ENCODE measurements around the gene HMGB1.

HMGB1 gene

DNA sequence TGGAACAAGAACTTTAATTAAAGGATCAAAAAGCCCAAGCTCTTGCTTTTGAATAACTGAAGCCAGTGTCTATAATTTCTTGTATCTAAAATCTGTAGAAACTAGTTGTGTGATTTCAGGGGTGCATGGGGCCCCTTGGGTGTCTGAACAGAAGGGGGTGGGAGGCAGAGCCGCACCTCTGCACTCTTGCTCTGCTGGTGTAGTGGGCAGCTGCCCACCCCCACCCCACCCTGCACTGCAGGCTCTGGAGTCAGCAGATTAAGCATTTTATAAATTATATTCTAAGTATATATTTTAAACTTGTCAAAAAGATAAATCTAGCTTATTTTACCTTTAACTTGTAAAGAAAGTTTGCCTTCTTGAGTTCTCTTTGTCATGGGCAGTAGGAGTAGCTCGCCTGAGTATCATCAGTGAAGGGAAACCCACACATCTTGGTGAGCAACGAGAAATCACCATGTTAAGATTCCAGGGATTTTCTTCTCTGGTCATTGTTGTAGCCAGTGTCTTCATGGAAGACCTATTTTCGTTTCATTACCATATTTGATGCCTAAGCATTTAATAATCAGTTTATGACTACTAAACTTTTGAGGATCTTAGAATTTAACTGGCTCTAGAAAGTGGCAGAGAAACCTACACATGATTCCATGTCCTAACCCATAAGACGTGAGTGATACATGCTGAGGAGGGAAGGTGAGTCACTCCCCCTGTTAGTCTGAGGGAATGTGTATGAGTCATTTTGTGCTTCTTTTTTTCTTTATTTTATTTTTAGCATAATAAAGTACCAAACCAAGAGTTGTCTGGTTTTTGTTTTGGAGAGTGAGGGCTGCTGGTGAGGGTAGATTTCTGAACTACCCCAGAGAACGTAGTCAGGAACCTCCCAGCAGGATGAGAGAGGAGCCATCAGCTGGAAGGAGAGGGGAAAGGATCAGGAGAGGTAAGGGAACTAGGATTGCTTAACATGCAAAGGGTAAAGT, 35.7 kb downstream of the HMGB1 start:
- no peak for DNase-seq

GRCh38 chr13:30429235-30429634, 36.5 kb downstream of the HMGB1 start:
- no peak for DNase-seq

DNA sequence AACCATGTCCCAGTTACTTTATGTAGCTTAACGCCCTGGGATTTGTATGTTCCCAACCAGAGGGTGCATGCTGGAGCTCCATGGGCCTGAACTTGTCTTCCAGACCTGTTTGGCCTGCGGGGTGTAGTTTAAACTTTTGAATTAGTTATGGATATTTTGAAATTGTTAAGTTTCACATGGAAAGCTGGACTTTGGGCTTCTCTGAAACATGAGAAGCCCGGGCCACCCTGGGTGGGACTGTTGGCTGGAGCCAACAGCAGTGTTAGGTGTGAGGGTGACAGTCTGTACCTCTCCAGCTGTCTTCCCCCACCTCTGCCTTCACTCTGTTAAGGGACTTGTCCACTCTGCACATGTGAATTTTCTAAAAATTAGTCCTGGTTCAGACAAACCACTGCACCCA, 41.8 kb downstream of the HMGB1 start:
- DNase-seq, result no peak

GRCh38 chr13:30422054-30422839, 43.5 kb downstream of the HMGB1 start, which contains the start of gene UBE2L5:
UBE2L5 (plus strand) TSS chr13:30422493; CDS start chr13:30427991, 5,498 bp downstream.
- DNase-seq, result peak; percentile 18

- peak; percentile 53 for DNase-seq
These were observed 44.4 kb downstream of the HMGB1 start for GRCh38 chr13:30421093-30422053.

DNA sequence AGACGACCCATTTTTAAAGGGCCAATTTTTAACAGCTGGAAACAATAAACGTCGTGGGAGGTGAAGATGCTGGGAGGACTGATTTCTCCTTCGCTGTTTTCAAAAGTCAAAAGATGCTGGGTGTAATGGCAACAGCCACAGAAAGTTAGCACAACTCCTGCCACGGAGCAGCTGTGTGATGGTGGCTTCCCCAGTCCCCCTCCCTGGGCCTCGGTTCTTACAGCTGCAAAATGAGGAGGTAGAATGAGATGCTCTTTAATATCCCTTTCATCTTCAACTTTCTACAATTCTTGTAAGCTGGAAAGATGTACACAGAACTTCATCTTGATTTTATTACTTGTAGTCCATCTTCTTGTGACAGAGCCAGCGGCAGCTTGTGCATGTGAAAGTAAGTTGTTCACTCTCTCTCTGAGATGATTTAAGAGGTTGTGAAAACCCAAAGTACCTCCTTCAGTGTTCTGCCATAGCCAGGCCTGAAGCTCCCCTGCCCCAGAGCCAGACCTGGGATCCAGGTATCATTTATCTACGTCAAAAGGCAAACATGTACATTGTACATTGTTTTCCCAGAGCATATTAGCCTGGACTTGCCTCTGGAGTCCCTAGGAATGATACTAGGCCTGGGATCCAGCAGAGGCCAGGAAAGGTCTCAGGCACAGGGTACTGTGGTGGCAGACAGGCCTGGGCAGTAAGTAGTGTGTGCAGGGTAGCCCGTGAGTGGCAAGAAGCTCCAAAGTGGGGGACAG, 46.8 kb downstream of the HMGB1 start:
- DNase-seq, result no peak

DNA sequence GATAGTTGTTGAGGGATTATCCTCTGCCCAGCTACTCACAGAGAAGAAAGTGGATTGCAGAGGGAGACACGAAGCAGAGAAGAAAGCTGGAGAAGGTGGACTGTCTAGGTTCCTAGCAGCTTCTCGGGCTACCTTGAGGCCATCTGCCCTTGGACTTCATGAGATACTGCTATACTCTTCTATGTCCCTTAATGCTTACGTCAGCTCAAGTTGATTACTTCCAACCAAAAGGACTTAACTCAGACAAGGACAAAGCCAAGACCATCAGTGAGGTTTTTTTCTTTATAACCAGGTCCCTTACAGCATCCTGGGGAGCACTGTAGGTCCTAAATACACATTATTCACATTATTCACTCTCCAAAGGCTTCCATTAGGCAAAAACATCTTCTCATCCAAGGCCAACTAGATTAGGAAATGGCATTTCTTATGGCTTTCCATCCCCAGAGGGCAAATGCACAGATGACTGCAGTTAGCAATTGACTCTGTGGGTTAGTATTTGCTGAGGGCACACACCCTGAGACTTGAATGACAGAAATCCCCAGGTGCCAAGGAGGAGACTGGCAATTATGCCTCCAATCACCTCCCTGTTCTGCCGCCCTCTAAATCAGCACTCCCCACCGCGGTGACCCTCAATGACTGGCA, 47.5 kb downstream of the HMGB1 start:
- no peak for DNase-seq

GRCh38 chr13:30416471-30416870, 49.3 kb downstream of the HMGB1 start:
- DNase-seq, result no peak

DNA sequence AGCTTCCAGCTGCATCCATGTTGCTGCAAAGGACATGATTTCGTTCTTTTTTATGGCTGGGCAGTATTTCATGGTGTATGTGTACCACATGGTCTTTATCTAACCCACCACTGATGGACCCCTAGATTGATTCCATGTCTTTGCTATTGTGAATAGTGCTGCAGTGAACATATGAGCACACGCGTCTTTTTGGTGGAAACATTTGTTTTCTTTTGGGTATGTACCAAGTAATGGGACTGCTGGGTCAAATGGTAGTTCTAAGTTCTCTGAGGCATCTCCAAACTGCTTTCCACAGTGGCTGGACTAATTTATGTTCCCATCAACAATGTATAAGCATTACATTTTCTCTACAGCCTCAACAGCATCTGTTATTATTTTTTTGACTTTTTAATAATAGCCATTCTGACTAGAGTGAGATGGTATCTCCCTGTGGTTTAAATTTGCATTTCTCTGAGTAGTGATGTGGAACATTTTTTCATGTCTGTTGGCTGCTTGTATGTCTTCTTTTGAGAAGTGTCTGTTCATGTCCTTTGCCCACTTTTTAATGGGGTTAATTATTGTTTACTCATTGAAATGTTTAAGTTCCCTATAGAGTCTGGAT, 50.2 kb downstream of the HMGB1 start:
- no peak for DNase-seq

DNA sequence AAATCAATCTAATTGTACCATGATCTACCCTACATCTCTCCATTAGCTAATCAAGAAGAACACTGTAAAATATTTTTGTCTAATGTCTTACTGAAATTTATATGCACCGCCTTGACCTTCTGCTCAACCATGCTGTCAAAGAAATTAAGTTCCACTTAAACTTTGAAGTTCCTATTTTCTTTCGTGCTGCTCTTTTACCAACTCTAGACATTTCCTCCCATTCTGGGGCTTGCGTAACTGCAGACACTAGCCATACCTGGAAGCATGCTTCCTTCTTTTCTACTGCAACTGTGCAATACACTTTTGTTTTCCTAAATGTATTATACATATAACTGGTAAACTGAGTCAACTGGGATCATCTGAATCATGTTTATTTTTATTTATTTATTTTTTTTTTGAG, 51.9 kb downstream of the HMGB1 start:
- no peak for DNase-seq

DNA sequence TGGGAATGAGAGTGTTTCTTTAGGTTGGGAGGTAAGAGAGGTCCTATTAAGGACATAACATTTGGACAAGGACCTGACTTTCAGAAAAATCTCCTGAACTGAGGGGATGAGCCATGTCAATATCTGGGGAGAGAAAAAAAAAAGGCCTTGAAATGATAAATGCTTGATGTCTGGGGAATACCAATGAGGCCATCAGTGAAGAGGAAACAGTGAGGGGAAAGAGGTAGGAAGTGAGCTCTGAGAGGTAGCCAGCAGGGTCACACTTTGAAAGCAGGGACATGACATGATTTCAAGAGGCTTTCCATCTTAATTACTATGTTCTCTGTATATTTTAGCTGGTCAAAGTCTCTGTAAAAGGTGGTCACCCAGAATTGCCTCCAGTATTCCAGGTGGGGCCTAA, 53.4 kb downstream of the HMGB1 start:
- DNase-seq, result no peak

- no peak for DNase-seq
These were observed 55.0 kb downstream of the HMGB1 start for GRCh38 chr13:30410705-30411125.

DNA sequence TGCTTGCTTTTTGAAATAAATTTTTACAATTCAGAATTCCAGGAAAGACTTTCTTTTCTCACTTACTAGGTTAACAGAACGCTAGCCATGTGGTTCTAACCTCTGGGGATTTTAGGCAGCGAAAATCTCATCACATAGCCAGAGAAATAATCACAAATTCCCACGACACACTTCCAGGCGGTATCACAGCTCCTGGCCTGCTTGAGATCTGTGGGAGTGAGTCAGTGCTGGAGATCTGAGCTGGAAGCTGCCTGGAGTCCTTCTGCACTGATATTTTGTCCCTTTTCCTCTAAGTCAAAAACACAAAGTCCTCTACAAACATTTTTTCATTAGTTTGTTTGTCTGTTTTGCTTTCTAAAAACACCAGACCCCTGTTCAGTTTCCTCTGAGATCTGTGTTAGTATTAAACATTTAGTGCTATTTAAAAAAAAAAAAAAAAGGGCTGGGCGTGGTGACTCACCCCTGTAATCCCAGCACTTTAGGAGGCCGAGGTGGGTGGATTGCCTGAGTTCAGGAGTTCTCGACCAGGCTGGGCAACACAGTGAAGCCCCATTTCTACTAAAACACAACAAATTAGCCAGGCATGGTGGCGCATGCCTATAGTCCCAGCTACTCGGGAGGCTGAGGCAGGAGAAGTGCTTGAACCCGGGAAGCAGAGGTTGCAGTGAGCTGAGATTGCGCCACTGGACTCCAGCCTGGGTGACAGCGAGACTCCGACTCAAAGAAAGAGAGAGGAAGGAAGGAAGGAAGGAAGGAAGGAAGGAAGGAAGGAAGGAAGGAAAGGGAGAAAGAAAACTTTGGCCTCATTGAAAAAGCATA, 55.6 kb downstream of the HMGB1 start:
- no peak for DNase-seq

DNA sequence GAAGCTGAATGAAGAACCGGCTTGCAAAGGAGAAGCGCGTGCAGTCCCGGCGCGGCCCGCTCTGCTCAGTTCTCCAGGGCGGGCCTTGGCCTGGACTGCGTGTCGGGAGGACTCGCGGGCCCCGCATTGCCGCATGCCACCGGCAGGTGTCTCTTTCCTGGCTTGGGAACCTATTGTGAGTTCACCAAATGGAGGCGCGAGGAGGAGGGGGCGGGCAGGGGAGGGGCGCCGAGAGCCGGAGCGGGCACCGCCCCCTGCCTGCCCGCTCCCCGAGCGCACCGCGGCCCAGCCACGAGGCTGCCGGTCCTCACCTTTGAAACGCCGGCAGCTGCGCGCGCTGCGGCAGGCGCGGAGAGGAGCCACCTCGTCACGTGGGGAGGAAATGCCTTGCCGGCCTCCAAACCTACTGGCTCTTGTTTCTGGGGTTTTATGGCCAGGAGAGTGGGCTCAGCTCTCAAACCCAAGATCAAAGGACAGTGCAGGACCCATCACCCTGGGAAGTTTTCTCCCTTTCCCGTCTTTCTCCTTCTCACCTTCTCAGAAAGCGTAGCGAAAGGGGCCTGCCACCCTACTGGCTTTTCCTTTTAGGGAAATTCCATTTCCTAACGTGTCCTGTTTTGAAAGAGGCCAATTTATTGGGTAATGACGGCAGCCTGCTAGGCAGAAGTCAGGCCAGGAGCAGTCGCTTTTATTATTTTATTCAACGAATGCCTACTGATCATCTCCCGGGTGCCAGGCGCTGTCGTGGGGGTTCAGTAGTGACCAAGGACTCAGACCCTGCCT, 57.2 kb downstream of the HMGB1 start:
- DNase-seq, result no peak

DNA sequence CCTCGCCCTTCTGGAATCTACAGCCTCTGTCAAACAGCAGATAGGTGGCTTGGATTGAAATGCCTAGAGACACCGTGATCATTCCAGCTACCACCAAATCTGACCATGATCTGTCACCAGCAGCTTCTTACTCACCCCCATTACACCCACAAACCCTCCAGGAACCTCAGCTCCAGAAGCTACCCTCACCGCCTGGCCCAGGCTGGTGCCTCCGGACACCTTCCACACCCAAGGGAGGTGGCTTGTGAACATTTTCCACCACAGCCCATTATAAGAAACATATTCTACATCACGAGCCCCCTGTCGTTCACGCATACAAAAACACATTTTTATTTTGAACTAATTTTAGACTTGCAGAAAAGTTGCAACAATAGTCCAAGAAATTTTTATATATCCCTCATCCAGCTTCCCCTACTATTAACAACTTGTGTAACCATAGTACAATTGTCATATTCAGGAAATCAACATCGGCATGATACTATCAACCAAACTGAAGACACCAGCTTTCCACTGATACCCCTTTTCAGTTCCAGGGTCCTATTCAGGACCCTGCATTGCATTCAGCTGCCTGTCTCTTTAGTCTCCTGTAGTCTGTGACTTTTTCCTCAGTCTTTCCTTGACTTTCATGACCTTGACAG, 58.8 kb downstream of the HMGB1 start:
- DNase-seq, result no peak

Data from NCI-H510A treated with DMSO at 0.1 percent for 48 hours (cell line).